H9 (cell line): ENCODE measurements around the gene LRRC15. TPM values are rescaled to one million over a fixed set of nuclear protein-coding genes. Genes with fewer than 3 reads are reported as not detected.

Source experiments
- DNase-seq: peaks from one replicate; pipeline ENCODE4 v3.0.0-alpha.2; 2017
- H2AFZ ChIP-seq: one replicate; pipeline ENCODE4 v1.6.1; 2013; ENCODE audit warnings: mild to moderate bottlenecking, low read length, control low read depth, moderate library complexity
- H2AK5ac ChIP-seq: 2 replicates; pipeline ENCODE4 v1.6.1; 2013; ENCODE audit warnings: low read length, control low read depth, mixed read lengths; ENCODE audit not compliant: insufficient read length
- H2BK120ac ChIP-seq: one replicate; pipeline ENCODE4 v1.6.1; 2013; ENCODE audit warnings: low read depth, mild to moderate bottlenecking, low read length, control low read depth, inconsistent platforms; ENCODE audit not compliant: poor library complexity, severe bottlenecking
- H2BK12ac ChIP-seq: 2 replicates; pipeline ENCODE4 v1.6.1; 2013; ENCODE audit warnings: low read length, control low read depth, mixed read lengths, low read depth; ENCODE audit not compliant: insufficient read length
- H2BK15ac ChIP-seq: 2 replicates; pipeline ENCODE4 v1.6.1; 2013; ENCODE audit warnings: low read depth, low read length, control low read depth
- H2BK20ac ChIP-seq: one replicate; pipeline ENCODE4 v1.6.1; 2013; ENCODE audit warnings: low read depth, mild to moderate bottlenecking, low read length, control low read depth, inconsistent platforms; ENCODE audit not compliant: poor library complexity, severe bottlenecking
- H2BK5ac ChIP-seq: 2 replicates; pipeline ENCODE4 v1.6.1; 2013; ENCODE audit warnings: low read length, control low read depth, mixed read lengths; ENCODE audit not compliant: insufficient read length
- H3K14ac ChIP-seq: 2 replicates; pipeline ENCODE4 v1.6.1; 2013; ENCODE audit warnings: low read length, control low read depth; ENCODE audit not compliant: insufficient read depth
- H3K18ac ChIP-seq: 2 replicates; pipeline ENCODE4 v1.6.1; 2013; ENCODE audit warnings: low read depth, mild to moderate bottlenecking, mixed read lengths, low read length, control low read depth; ENCODE audit not compliant: insufficient read length
- H3K23ac ChIP-seq: 2 replicates; pipeline ENCODE4 v1.6.1; 2013; ENCODE audit warnings: low read length, control low read depth, mixed read lengths, low read depth; ENCODE audit not compliant: insufficient read length
- H3K23me2 ChIP-seq: 2 replicates; pipeline ENCODE4 v1.6.1; 2013; ENCODE audit warnings: low read depth, mild to moderate bottlenecking, mixed read lengths, low read length, control low read depth; ENCODE audit not compliant: insufficient read length, poor library complexity, severe bottlenecking
- H3K27ac ChIP-seq: 2 replicates; pipeline ENCODE4 v1.5.1; 2013; ENCODE audit warnings: low read length, control low read depth, mixed read lengths, low read depth; ENCODE audit not compliant: insufficient read length
- H3K27me3 ChIP-seq: 2 replicates; pipeline ENCODE4 v1.6.1; 2013; ENCODE audit warnings: low read length, control low read depth, inconsistent platforms; ENCODE audit not compliant: insufficient read depth
- H3K4ac ChIP-seq: 2 replicates; pipeline ENCODE4 v1.6.1; 2013; ENCODE audit warnings: low read depth, mild to moderate bottlenecking, control low read depth, inconsistent platforms, low read length, moderate library complexity
- H3K4me1 ChIP-seq: 2 replicates; pipeline ENCODE4 v1.6.1; 2013; ENCODE audit warnings: low read length, control low read depth, inconsistent platforms; ENCODE audit not compliant: insufficient read depth
- H3K4me2 ChIP-seq: 2 replicates; pipeline ENCODE4 v1.6.1; 2013; ENCODE audit warnings: low read length, control low read depth, mixed read lengths; ENCODE audit not compliant: insufficient read length, insufficient read depth
- H3K56ac ChIP-seq: 2 replicates; pipeline ENCODE4 v1.6.1; 2013; ENCODE audit warnings: low read depth, mild to moderate bottlenecking, mixed read lengths, low read length, control low read depth; ENCODE audit not compliant: insufficient read length
- H3K79me1 ChIP-seq: 2 replicates; pipeline ENCODE4 v1.6.1; 2013; ENCODE audit warnings: low read depth, mild to moderate bottlenecking, moderate library complexity, low read length, control low read depth, inconsistent platforms; ENCODE audit not compliant: insufficient read depth, poor library complexity, severe bottlenecking
- H3K79me2 ChIP-seq: 2 replicates; pipeline ENCODE4 v1.6.1; 2013; ENCODE audit warnings: low read length, control low read depth, inconsistent platforms; ENCODE audit not compliant: insufficient read depth
- H3K9ac ChIP-seq: 2 replicates; pipeline ENCODE4 v1.6.1; 2013; ENCODE audit warnings: low read length, control low read depth, mixed read lengths; ENCODE audit not compliant: insufficient read length; ENCODE audit errors: extremely low read depth
- H3K9me3 ChIP-seq: one replicate; pipeline ENCODE4 v1.6.1; 2013; ENCODE audit warnings: low read depth, low read length, inconsistent platforms; ENCODE audit not compliant: control insufficient read depth
- H3T11ph ChIP-seq: one replicate; pipeline ENCODE4 v1.6.1; 2013; ENCODE audit warnings: mild to moderate bottlenecking, low read length, control low read depth, inconsistent platforms
- H4K20me1 ChIP-seq: one replicate; pipeline ENCODE4 v1.6.1; 2013; ENCODE audit not compliant: control insufficient read depth, insufficient read length, insufficient read depth
- H4K5ac ChIP-seq: 2 replicates; pipeline ENCODE4 v1.6.1; 2013; ENCODE audit warnings: low read depth, mild to moderate bottlenecking, mixed read lengths, low read length, control low read depth; ENCODE audit not compliant: insufficient read length
- H4K8ac ChIP-seq: replicated peaks from 2 replicates; pipeline ENCODE4 v1.6.1; 2013; ENCODE audit warnings: low read length, control low read depth, mixed read lengths, low read depth; ENCODE audit not compliant: insufficient read length
- H4K91ac ChIP-seq: 2 replicates; pipeline ENCODE4 v1.6.1; 2013; ENCODE audit warnings: low read depth, mild to moderate bottlenecking, moderate library complexity, mixed read lengths, low read length, control low read depth; ENCODE audit not compliant: insufficient read length
- H3K27ac Mint-ChIP-seq, 3 experiments: 2 replicates in 2 of 3; 3 replicates in 1 of 3; pipeline ENCODE4 v1.8.0; 2020 to 2021; ENCODE audit warnings: mixed read lengths in 3 of 3, mild to moderate bottlenecking in 1 of 3, moderate library complexity in 1 of 3
- H3K27me3 Mint-ChIP-seq: 2 replicates; pipeline ENCODE4 v1.8.0; 2021; ENCODE audit warnings: low read depth, mild to moderate bottlenecking, moderate library complexity, mixed read lengths
- H3K36me3 Mint-ChIP-seq, 3 experiments: 2 replicates in 2 of 3; 3 replicates in 1 of 3; pipeline ENCODE4 v1.8.0; 2020 to 2021; ENCODE audit warnings: low read depth in 3 of 3, mixed read lengths in 3 of 3; ENCODE audit not compliant: insufficient read depth in 1 of 3
- H3K4me1 Mint-ChIP-seq, 2 experiments: 2 replicates each; pipeline ENCODE4 v1.8.0; 2020; ENCODE audit warnings: mixed read lengths in 2 of 2
- H3K4me3 Mint-ChIP-seq, 2 experiments: 2 replicates in 1 of 2; 3 replicates in 1 of 2; pipeline ENCODE4 v1.8.0; 2020 to 2021; ENCODE audit warnings: mild to moderate bottlenecking in 2 of 2, mixed read lengths in 2 of 2, moderate library complexity in 1 of 2
- H3K9me3 Mint-ChIP-seq, 2 experiments: 2 replicates in 1 of 2; 3 replicates in 1 of 2; pipeline ENCODE4 v1.8.0; 2020; ENCODE audit warnings: mild to moderate bottlenecking in 2 of 2, mixed read lengths in 2 of 2, moderate library complexity in 1 of 2
- CTCF ChIP-seq: fragments of 200-600 bp; sonication (generic); conservative IDR thresholded peaks from 3 replicates; pipeline ENCODE4 v1.8.0; 2021; ENCODE audit warnings: antibody characterized with exemption, mild to moderate bottlenecking
- WGBS: extraction: QIAGEN DNeasy Blood & Tissue Kit; methylation state at CpG from one replicate; pipeline ENCODE4 v1.1.7; 2013; ENCODE audit warnings: missing lambda C conversion rate, low lambda C conversion rate, mixed read lengths; ENCODE audit not compliant: insufficient read length; ENCODE audit errors: extremely low coverage; 5-methylcytosine and 5-hydroxymethylcytosine counted together
- total RNA-seq: library from RNA; stranded (reverse); gene quantifications from 2 replicates; pipeline ENCODE4 v1.2.1, GENCODE V29; 2021

LRRC15 gene
- total RNA-seq, 1 experiment from 2014 or later, result 0.07 TPM

GRCh38 chr3:194306109-194306686, 63.3 kb downstream of the LRRC15 start:
- peak; percentile 34 for DNase-seq
- no CpG with 5 or more reads among the region's 11 CpGs for WGBS
- H2BK12ac ChIP-seq, result no peak overlapping the region
- H3K4me2 ChIP-seq, result no peak overlapping the region
- H2BK5ac ChIP-seq, result no peak overlapping the region
- no peak overlapping the region for H2AK5ac ChIP-seq
- Mint-ChIP-seq H3K4me1 (peaks cover 47 to 48% of the 10 kb centered on the region in 2 experiments), H3K36me3 (no peaks in the 10 kb centered on the region), H3K4me3 (no peak overlapping the region), H3K9me3 (no peaks in the 10 kb centered on the region), H3K27me3 (peaks cover 18% of the 10 kb centered on the region), H3K27ac (peak overlapping the region in 1 of 3 experiments; percentile 15; a peak in 1 of 7 replicates)
- H3K56ac ChIP-seq, result no peak overlapping the region
- no peak overlapping the region for H3K27ac ChIP-seq
- H3K9me3 ChIP-seq, result no peaks in the 10 kb centered on the region
- no peak overlapping the region for H2BK20ac ChIP-seq
- no peaks in the 10 kb centered on the region for H3K79me2 ChIP-seq
- H2BK120ac ChIP-seq, result no peak overlapping the region
- no peak overlapping the region for H2AFZ ChIP-seq
- H3K4me1 ChIP-seq, result no peaks in the 10 kb centered on the region; the same call in none of the 2 replicates
- H3K4ac ChIP-seq, result no peak overlapping the region
- TF ChIP-seq CTCF, result no peak
- no peak overlapping the region for H2BK15ac ChIP-seq
- no peak overlapping the region for H3K9ac ChIP-seq
- no peaks in the 10 kb centered on the region for H3K79me1 ChIP-seq
- H3K14ac ChIP-seq, result no peak overlapping the region
- no peak overlapping the region for H4K5ac ChIP-seq
- H4K8ac ChIP-seq, result no peak overlapping the region
- no peaks in the 10 kb centered on the region for H3K23me2 ChIP-seq
- no peak overlapping the region for H4K91ac ChIP-seq
- no peaks in the 10 kb centered on the region for H4K20me1 ChIP-seq
- no peak overlapping the region for H3K18ac ChIP-seq
- H3T11ph ChIP-seq, result no peak overlapping the region
- no peaks in the 10 kb centered on the region for H3K27me3 ChIP-seq
- no peak overlapping the region for H3K23ac ChIP-seq
